ENCODE measurements around the gene MMD. TPM values are rescaled to one million over a fixed set of nuclear protein-coding genes. Genes with fewer than 3 reads are reported as not detected.
"Not testable (repeated sequence)": the region's sequence is repeated elsewhere in the genome, so short reads cannot be mapped to it uniquely, and the experiment has no call there.

The MMD gene
- 45.5 and 46.3 TPM in 2 replicates for total RNA-seq

- no peak for DNase-seq
- Mint-ChIP-seq H3K27me3 (no peaks in the 10 kb centered on the region), H3K4me1 (peaks cover 71% of the 10 kb centered on the region), H3K4me3 (peak within 1 kb of the TSS; percentile 93), H3K36me3 (ENCODE audit: low read depth) (peaks cover 25% of the 10 kb centered on the region), H3K27ac (peak within 1 kb of the TSS; percentile 98), H3K9me3 (no peaks in the 10 kb centered on the region)
- no peak for TF ChIP-seq CTCF (IDR thresholded peaks at IDR 0.05)
- CTCF ChIA-PET: interaction anchor here (0.9 to 1.8 kb wide), 2 partner anchors 21 to 92 kb away, joined by 3 to 4 read pairs; no protein-coding TSS in a partner anchor
- POLR2A ChIA-PET: interaction anchor here (0.7 to 4.0 kb wide), 9 partner anchors 9 to 155 kb away, joined by 3 to 38 read pairs (median 6); no protein-coding TSS in a partner anchor
- no peak for ATAC-seq (ENCODE audit: low read depth)
- intact Hi-C loops (cut with micrococcal nuclease): loop anchor here (2.0 to 10.0 kb wide), 3 partner anchors 155 to 333 kb away; partner anchors contain the start of gene PCTP
Observed at GRCh38 chr17:55421179-55421934, at the start of gene MMD. Gene MMD, minus strand, starts transcription at chr17:55421835. Its CDS starts 140 bp downstream, at chr17:55421695.

GRCh38 chr17:55466671-55467070 is 45.0 kb upstream of the MMD start:
- DNase-seq (no peak), ATAC-seq (ENCODE audit: low read depth) (no peak)
- peaks cover 28% of the 10 kb centered on the region for H3K27me3 Mint-ChIP-seq
- no peak for TF ChIP-seq CTCF (IDR thresholded peaks at IDR 0.05)
- H3K4me1 Mint-ChIP-seq: peaks cover 22% of the 10 kb centered on the region
- POLR2A ChIA-PET: interaction anchor here (0.7 kb wide), 1 partner anchor 9 kb away, joined by 6 read pairs; no protein-coding TSS in a partner anchor
- H3K9me3 Mint-ChIP-seq: no peaks in the 10 kb centered on the region
- no peak overlapping the region for H3K27ac Mint-ChIP-seq
- no peaks in the 10 kb centered on the region for H3K36me3 Mint-ChIP-seq (ENCODE audit: low read depth)
- intact Hi-C loops (cut with micrococcal nuclease): no loop called here
- H3K4me3 Mint-ChIP-seq: peak overlapping the region; percentile 32
- CTCF ChIA-PET: no interaction called here

GRCh38 chr17:55465771-55466170 is 44.1 kb upstream of the MMD start:
- CTCF ChIA-PET; H3K4me3 Mint-ChIP-seq; H3K9me3 Mint-ChIP-seq; ATAC-seq (ENCODE audit: low read depth); intact Hi-C loops (cut with micrococcal nuclease); H3K36me3 Mint-ChIP-seq (ENCODE audit: low read depth); DNase-seq; POLR2A ChIA-PET; H3K27ac Mint-ChIP-seq: not testable (repeated sequence)
- Mint-ChIP-seq H3K27me3 (peaks cover 28% of the 10 kb centered on the region), H3K4me1 (peaks cover 22% of the 10 kb centered on the region)

GRCh38 chr17:55463600-55463999 is 42.0 kb upstream of the MMD start:
- no peak for TF ChIP-seq CTCF (IDR thresholded peaks at IDR 0.05)
- H3K9me3 Mint-ChIP-seq: no peaks in the 10 kb centered on the region
- ChIA-PET POLR2A (no interaction called here), CTCF (no interaction called here)
- peak overlapping the region; percentile 18 for H3K27ac Mint-ChIP-seq
- DNase-seq: no peak
- H3K4me1 Mint-ChIP-seq: peaks cover 31% of the 10 kb centered on the region
- peak; percentile 25 for ATAC-seq (ENCODE audit: low read depth)
- no peaks in the 10 kb centered on the region for H3K36me3 Mint-ChIP-seq (ENCODE audit: low read depth)
- intact Hi-C loops (cut with micrococcal nuclease): no loop called here
- H3K27me3 Mint-ChIP-seq: peaks cover 23% of the 10 kb centered on the region
- H3K4me3 Mint-ChIP-seq: no peak overlapping the region

GRCh38 chr17:55462711-55463110 is 41.1 kb upstream of the MMD start:
- H3K27ac Mint-ChIP-seq: no peak overlapping the region
- H3K4me3 Mint-ChIP-seq: no peak overlapping the region
- ATAC-seq (ENCODE audit: low read depth): no peak
- TF ChIP-seq CTCF (IDR thresholded peaks at IDR 0.05): no peak
- ChIA-PET POLR2A (interaction anchor here (1.2 kb wide), 1 partner anchor 17 kb away, joined by 3 read pairs; no protein-coding TSS in a partner anchor), CTCF (no interaction called here)
- H3K9me3 Mint-ChIP-seq: no peaks in the 10 kb centered on the region
- peaks cover 36% of the 10 kb centered on the region for H3K4me1 Mint-ChIP-seq
- H3K36me3 Mint-ChIP-seq (ENCODE audit: low read depth): no peaks in the 10 kb centered on the region
- no peak for DNase-seq
- H3K27me3 Mint-ChIP-seq: peaks cover 16% of the 10 kb centered on the region
- intact Hi-C loops (cut with micrococcal nuclease): no loop called here
